ENCODE measurements around the gene CHCHD4.
"Not testable (repeated sequence)": the region's sequence is repeated elsewhere in the genome, so short reads cannot be mapped to it uniquely, and the experiment has no call there.

Gene CHCHD4

GRCh38 chr3:14117468-14118399 is 6.9 kb downstream of the CHCHD4 start:
- no peak overlapping the region for H3K4me2 ChIP-seq (ENCODE audit: low read length)
- H3K9ac ChIP-seq (ENCODE audit: low read depth, low read length) = no peak overlapping the region
- H3K4me3 ChIP-seq (ENCODE audit: low read length) = no peak overlapping the region
- H3K4me1 ChIP-seq (ENCODE audit: control insufficient read depth, insufficient read depth, low read length) = no peaks in the 10 kb centered on the region
- peaks cover 28% of the 10 kb centered on the region for H3K36me3 ChIP-seq (ENCODE audit: insufficient read depth, low read length)
- H3K9me3 ChIP-seq (replicated peaks; ENCODE audit: low read length) = no peaks in the 10 kb centered on the region
- H3K27me3 ChIP-seq (ENCODE audit: control insufficient read depth, insufficient read depth, low read length) = no peaks in the 10 kb centered on the region

- Histone ChIP-seq H3K9me3 (replicated peaks; ENCODE audit: low read length) (no peaks in the 10 kb centered on the region), H3K4me3 (ENCODE audit: low read length) (no peak overlapping the region), H3K27me3 (ENCODE audit: control insufficient read depth, insufficient read depth, low read length) (no peaks in the 10 kb centered on the region), H3K9ac (ENCODE audit: low read depth, low read length) (no peak overlapping the region), H3K4me1 (ENCODE audit: control insufficient read depth, insufficient read depth, low read length) (no peaks in the 10 kb centered on the region), H3K4me2 (ENCODE audit: low read length) (no peak overlapping the region), H3K36me3 (ENCODE audit: insufficient read depth, low read length) (peaks cover 36% of the 10 kb centered on the region)
Measured at GRCh38 chr3:14113965-14114635, 10.6 kb downstream of the CHCHD4 start.

GRCh38 chr3:14110699-14111098 is 14.0 kb downstream of the CHCHD4 start:
- Histone ChIP-seq H3K9ac (ENCODE audit: low read depth, low read length) (no peak overlapping the region), H3K9me3 (replicated peaks; ENCODE audit: low read length) (no peaks in the 10 kb centered on the region), H3K4me1 (ENCODE audit: control insufficient read depth, insufficient read depth, low read length) (no peaks in the 10 kb centered on the region), H3K27me3 (ENCODE audit: control insufficient read depth, insufficient read depth, low read length) (no peaks in the 10 kb centered on the region), H3K4me3 (ENCODE audit: low read length) (no peak overlapping the region), H3K4me2 (ENCODE audit: low read length) (no peak overlapping the region), H3K36me3 (ENCODE audit: insufficient read depth, low read length) (peaks cover 25% of the 10 kb centered on the region)

- H3K27me3 ChIP-seq (ENCODE audit: control insufficient read depth, insufficient read depth, low read length); H3K9ac ChIP-seq (ENCODE audit: low read depth, low read length); H3K4me1 ChIP-seq (ENCODE audit: control insufficient read depth, insufficient read depth, low read length); H3K4me2 ChIP-seq (ENCODE audit: low read length); H3K9me3 ChIP-seq (replicated peaks; ENCODE audit: low read length); H3K4me3 ChIP-seq (ENCODE audit: low read length): not testable (repeated sequence)
- peaks cover 18% of the 10 kb centered on the region for H3K36me3 ChIP-seq (ENCODE audit: insufficient read depth, low read length)
Measured at GRCh38 chr3:14109821-14110220, 14.8 kb downstream of the CHCHD4 start.

- H3K36me3 ChIP-seq (ENCODE audit: insufficient read depth, low read length) = no peaks in the 10 kb centered on the region
- H3K4me3 ChIP-seq (ENCODE audit: low read length) = no peak overlapping the region
- H3K4me2 ChIP-seq (ENCODE audit: low read length) = no peak overlapping the region
- no peaks in the 10 kb centered on the region for H3K4me1 ChIP-seq (ENCODE audit: control insufficient read depth, insufficient read depth, low read length)
- H3K27me3 ChIP-seq (ENCODE audit: control insufficient read depth, insufficient read depth, low read length) = no peaks in the 10 kb centered on the region
- no peaks in the 10 kb centered on the region for H3K9me3 ChIP-seq (replicated peaks; ENCODE audit: low read length)
- no peak overlapping the region for H3K9ac ChIP-seq (ENCODE audit: low read depth, low read length)
Measured at GRCh38 chr3:14097616-14098391, 26.9 kb downstream of the CHCHD4 start.

GRCh38 chr3:14096742-14097141 is 27.9 kb downstream of the CHCHD4 start:
- no peaks in the 10 kb centered on the region for H3K36me3 ChIP-seq (ENCODE audit: insufficient read depth, low read length)
- no peaks in the 10 kb centered on the region for H3K9me3 ChIP-seq (replicated peaks; ENCODE audit: low read length)
- H3K4me2 ChIP-seq (ENCODE audit: low read length) = no peak overlapping the region
- H3K4me3 ChIP-seq (ENCODE audit: low read length) = no peak overlapping the region
- H3K9ac ChIP-seq (ENCODE audit: low read depth, low read length) = no peak overlapping the region
- no peaks in the 10 kb centered on the region for H3K4me1 ChIP-seq (ENCODE audit: control insufficient read depth, insufficient read depth, low read length)
- no peaks in the 10 kb centered on the region for H3K27me3 ChIP-seq (ENCODE audit: control insufficient read depth, insufficient read depth, low read length)

GRCh38 chr3:14093831-14094230 is 30.8 kb downstream of the CHCHD4 start:
- no peaks in the 10 kb centered on the region for H3K36me3 ChIP-seq (ENCODE audit: insufficient read depth, low read length)
- no peaks in the 10 kb centered on the region for H3K9me3 ChIP-seq (replicated peaks; ENCODE audit: low read length)
- no peaks in the 10 kb centered on the region for H3K4me1 ChIP-seq (ENCODE audit: control insufficient read depth, insufficient read depth, low read length)
- H3K27me3 ChIP-seq (ENCODE audit: control insufficient read depth, insufficient read depth, low read length) = no peaks in the 10 kb centered on the region
- no peak overlapping the region for H3K4me2 ChIP-seq (ENCODE audit: low read length)
- no peak overlapping the region for H3K4me3 ChIP-seq (ENCODE audit: low read length)
- no peak overlapping the region for H3K9ac ChIP-seq (ENCODE audit: low read depth, low read length)

- no peaks in the 10 kb centered on the region for H3K27me3 ChIP-seq (ENCODE audit: control insufficient read depth, insufficient read depth, low read length)
- H3K36me3 ChIP-seq (ENCODE audit: insufficient read depth, low read length) = no peaks in the 10 kb centered on the region
- no peak overlapping the region for H3K4me2 ChIP-seq (ENCODE audit: low read length)
- no peak overlapping the region for H3K9ac ChIP-seq (ENCODE audit: low read depth, low read length)
- H3K4me3 ChIP-seq (ENCODE audit: low read length) = no peak overlapping the region
- no peaks in the 10 kb centered on the region for H3K9me3 ChIP-seq (replicated peaks; ENCODE audit: low read length)
- H3K4me1 ChIP-seq (ENCODE audit: control insufficient read depth, insufficient read depth, low read length) = no peaks in the 10 kb centered on the region
Measured at GRCh38 chr3:14092464-14092863, 32.2 kb downstream of the CHCHD4 start.

GRCh38 chr3:14091959-14092358 is 32.7 kb downstream of the CHCHD4 start:
- not testable (repeated sequence) for H3K9ac ChIP-seq (ENCODE audit: low read depth, low read length); H3K4me3 ChIP-seq (ENCODE audit: low read length); H3K36me3 ChIP-seq (ENCODE audit: insufficient read depth, low read length); H3K9me3 ChIP-seq (replicated peaks; ENCODE audit: low read length); H3K27me3 ChIP-seq (ENCODE audit: control insufficient read depth, insufficient read depth, low read length); H3K4me2 ChIP-seq (ENCODE audit: low read length); H3K4me1 ChIP-seq (ENCODE audit: control insufficient read depth, insufficient read depth, low read length)

- not testable (repeated sequence) for H3K4me2 ChIP-seq (ENCODE audit: low read length); H3K4me1 ChIP-seq (ENCODE audit: control insufficient read depth, insufficient read depth, low read length); H3K4me3 ChIP-seq (ENCODE audit: low read length); H3K9me3 ChIP-seq (replicated peaks; ENCODE audit: low read length); H3K9ac ChIP-seq (ENCODE audit: low read depth, low read length); H3K36me3 ChIP-seq (ENCODE audit: insufficient read depth, low read length); H3K27me3 ChIP-seq (ENCODE audit: control insufficient read depth, insufficient read depth, low read length)
Measured at GRCh38 chr3:14087461-14087860, 37.2 kb downstream of the CHCHD4 start.

- Histone ChIP-seq H3K4me3 (ENCODE audit: low read length) (no peak overlapping the region), H3K4me2 (ENCODE audit: low read length) (no peak overlapping the region), H3K4me1 (ENCODE audit: control insufficient read depth, insufficient read depth, low read length) (no peaks in the 10 kb centered on the region), H3K27me3 (ENCODE audit: control insufficient read depth, insufficient read depth, low read length) (no peaks in the 10 kb centered on the region), H3K9me3 (replicated peaks; ENCODE audit: low read length) (no peaks in the 10 kb centered on the region), H3K9ac (ENCODE audit: low read depth, low read length) (no peak overlapping the region), H3K36me3 (ENCODE audit: insufficient read depth, low read length) (no peaks in the 10 kb centered on the region)
Measured at GRCh38 chr3:14082108-14082657, 42.5 kb downstream of the CHCHD4 start.
